GM20000 (cell line): ENCODE measurements around the gene PBX1.

ENCODE experiments used
- DNase-seq: peaks from one replicate; pipeline ENCODE4 v3.0.0; 2012; ENCODE audit warnings: low spot score
- CTCF ChIP-seq: IDR thresholded peaks from 2 replicates; pipeline ENCODE4 v1.5.1; 2012; ENCODE audit warnings: mild to moderate bottlenecking, control low read depth; ENCODE audit errors: extremely low read depth, missing control alignments

PBX1 gene

GRCh38 chr1:164558461-164559341 is at the start of gene PBX1:
TSS of gene PBX1 (plus strand) at chr1:164559184.
- TF ChIP-seq CTCF: no peak

DNA sequence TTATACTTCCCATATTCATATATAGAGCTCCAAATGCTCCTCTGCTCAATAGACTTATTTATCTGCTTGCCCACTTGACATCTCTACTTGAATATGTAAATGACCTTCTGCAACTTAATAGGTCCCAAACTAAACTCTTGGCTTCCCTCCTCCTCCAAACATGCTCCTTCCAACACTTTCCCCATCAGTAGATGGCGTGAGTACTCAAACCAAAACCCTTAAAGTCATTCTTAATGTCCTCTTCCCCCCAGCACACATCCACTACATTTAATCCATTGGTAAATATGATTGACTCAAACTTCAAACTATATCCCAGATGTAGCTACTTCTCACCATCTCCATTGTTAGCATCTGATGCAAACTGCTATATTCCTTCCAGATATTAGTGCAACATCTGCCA is 48.5 kb upstream of the PBX1 start:
- no peak for TF ChIP-seq CTCF
- DNase-seq: no peak

More at GRCh38 chr1:164558461-164559341, at the start of gene PBX1:
- DNase-seq: peak; percentile 83

DNA sequence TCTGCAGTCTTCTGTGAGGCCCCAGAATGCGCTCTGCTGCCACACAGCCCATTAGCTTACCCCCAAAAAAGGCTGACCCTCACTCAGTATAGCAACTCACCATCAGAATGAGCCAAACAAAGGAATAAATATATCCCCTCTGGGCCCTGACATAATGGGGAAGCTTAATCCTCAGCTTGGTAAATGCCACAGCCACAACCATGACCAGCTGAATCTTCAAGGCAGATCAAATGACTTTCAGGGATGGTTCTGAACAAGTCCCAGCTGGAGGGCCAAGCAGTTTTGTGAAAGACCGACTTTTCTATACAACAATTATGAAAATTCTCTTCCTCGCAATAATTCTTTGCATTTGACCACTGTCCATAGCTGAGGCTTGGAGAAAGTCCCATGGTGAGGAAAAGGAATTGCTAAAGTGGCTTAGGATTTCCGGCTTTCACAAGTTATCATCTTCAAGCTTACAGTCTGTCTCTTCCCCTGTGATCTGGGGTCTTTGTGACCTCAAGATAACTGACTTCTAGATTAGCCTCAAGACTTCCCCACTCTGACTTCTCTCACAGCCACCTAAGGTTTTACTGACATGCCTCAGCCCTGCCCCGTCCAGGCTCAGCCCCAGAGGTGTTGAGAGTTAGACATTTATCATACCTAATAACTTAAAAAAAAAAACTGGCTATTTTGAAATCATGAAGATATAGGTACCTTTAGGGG is 47.8 kb upstream of the PBX1 start:
- TF ChIP-seq CTCF: no peak
- DNase-seq: no peak

- no peak for DNase-seq
- TF ChIP-seq CTCF: no peak
Observed at GRCh38 chr1:164515231-164515630, 43.8 kb upstream of the PBX1 start.

DNA sequence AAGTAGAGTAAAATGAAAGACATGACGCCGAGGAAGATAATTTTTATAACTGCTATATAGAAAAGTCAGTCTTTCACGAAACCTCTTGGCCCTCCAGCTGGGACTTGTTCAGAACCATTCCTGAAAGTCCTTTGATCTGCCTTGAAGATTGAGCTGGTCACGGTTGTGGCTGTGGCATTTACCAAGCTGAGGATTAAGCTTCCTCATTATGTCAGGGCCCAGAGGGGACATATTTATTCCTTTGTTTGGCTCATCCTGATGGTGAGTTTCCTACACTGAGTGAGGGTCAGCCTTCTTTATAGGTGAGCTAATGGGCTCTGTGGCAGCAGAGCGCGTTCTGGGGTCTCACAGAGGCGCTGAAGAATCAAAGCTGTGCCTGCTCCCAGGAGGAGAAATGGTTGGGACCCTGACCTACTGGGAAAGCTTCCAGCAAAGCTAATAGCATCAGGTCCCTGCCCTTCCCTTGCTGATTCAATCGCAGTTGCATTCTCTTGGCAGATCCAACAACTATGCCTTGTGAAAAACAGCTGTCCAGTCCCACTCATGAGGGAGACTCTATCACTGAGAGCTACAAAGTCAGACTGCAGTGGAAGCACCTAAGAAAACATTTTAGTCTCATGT is 43.2 kb upstream of the PBX1 start:
- no peak for TF ChIP-seq CTCF
- DNase-seq: no peak

- no peak for DNase-seq
Observed at GRCh38 chr1:164516591-164516990, 42.4 kb upstream of the PBX1 start.

More at GRCh38 chr1:164516591-164516990, 42.4 kb upstream of the PBX1 start:
- TF ChIP-seq CTCF: no peak
